ENCODE measurements around the gene ELFN1.

The ELFN1 gene

GRCh38 chr7:1651031-1651446 lies 19.0 kb upstream of the ELFN1 start:
- H2AFZ ChIP-seq (ENCODE audit: low read length, unreplicated experiment), result no peak overlapping the region
- no peaks in the 10 kb centered on the region for H3K36me3 ChIP-seq (ENCODE audit: insufficient read depth, low read length)
- H3K27me3 ChIP-seq (ENCODE audit: insufficient read depth, low read length), result peaks cover 41% of the 10 kb centered on the region
- H3K79me2 ChIP-seq (ENCODE audit: control insufficient read depth, insufficient read depth, low read length, unreplicated experiment), result no peaks in the 10 kb centered on the region
- no peak overlapping the region for H3K4me3 ChIP-seq (ENCODE audit: low read depth, low read length)
- no peak overlapping the region for H3K27ac ChIP-seq (ENCODE audit: low read depth, low read length)
- H3K4me1 ChIP-seq (ENCODE audit: control insufficient read depth, insufficient read depth, low read length, unreplicated experiment), result no peaks in the 10 kb centered on the region

DNA sequence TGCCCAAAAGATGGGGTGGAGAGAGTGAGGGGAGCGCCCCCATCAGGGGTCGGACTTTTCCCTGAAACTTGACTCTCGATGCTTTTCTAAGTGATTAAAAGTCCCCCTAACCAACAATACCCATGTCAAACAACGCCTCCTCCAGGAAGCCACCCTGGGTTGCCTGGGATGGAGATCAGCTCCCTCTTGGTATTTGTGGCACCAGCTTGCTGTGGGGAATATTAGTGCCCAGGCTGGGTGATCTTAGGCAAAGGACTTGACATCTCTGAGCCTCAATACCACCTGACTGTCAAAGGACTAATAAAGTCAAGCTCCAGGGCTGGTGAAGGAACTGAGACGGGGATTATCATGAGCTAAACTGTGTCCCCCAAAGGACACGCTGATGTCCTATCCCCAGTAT lies 18.2 kb upstream of the ELFN1 start:
- Histone ChIP-seq H2AFZ (ENCODE audit: low read length, unreplicated experiment) (no peak overlapping the region), H3K4me3 (ENCODE audit: low read depth, low read length) (no peak overlapping the region), H3K79me2 (ENCODE audit: control insufficient read depth, insufficient read depth, low read length, unreplicated experiment) (no peaks in the 10 kb centered on the region), H3K36me3 (ENCODE audit: insufficient read depth, low read length) (no peaks in the 10 kb centered on the region), H3K27me3 (ENCODE audit: insufficient read depth, low read length) (peaks cover 38% of the 10 kb centered on the region), H3K4me1 (ENCODE audit: control insufficient read depth, insufficient read depth, low read length, unreplicated experiment) (no peaks in the 10 kb centered on the region), H3K27ac (ENCODE audit: low read depth, low read length) (no peak overlapping the region)

GRCh38 chr7:1653500-1653899 lies 16.6 kb upstream of the ELFN1 start:
- H3K4me1 ChIP-seq (ENCODE audit: control insufficient read depth, insufficient read depth, low read length, unreplicated experiment), result no peaks in the 10 kb centered on the region
- no peak overlapping the region for H3K27ac ChIP-seq (ENCODE audit: low read depth, low read length)
- no peak overlapping the region for H3K4me3 ChIP-seq (ENCODE audit: low read depth, low read length)
- H3K27me3 ChIP-seq (ENCODE audit: insufficient read depth, low read length), result peaks cover 29% of the 10 kb centered on the region
- H3K79me2 ChIP-seq (ENCODE audit: control insufficient read depth, insufficient read depth, low read length, unreplicated experiment), result no peaks in the 10 kb centered on the region
- no peak overlapping the region for H2AFZ ChIP-seq (ENCODE audit: low read length, unreplicated experiment)
- H3K36me3 ChIP-seq (ENCODE audit: insufficient read depth, low read length), result no peaks in the 10 kb centered on the region

- Histone ChIP-seq H3K27ac (ENCODE audit: low read depth, low read length) (no peak overlapping the region), H3K27me3 (ENCODE audit: insufficient read depth, low read length) (peaks cover 23% of the 10 kb centered on the region), H2AFZ (ENCODE audit: low read length, unreplicated experiment) (no peak overlapping the region), H3K36me3 (ENCODE audit: insufficient read depth, low read length) (no peaks in the 10 kb centered on the region), H3K4me3 (ENCODE audit: low read depth, low read length) (no peak overlapping the region), H3K4me1 (ENCODE audit: control insufficient read depth, insufficient read depth, low read length, unreplicated experiment) (no peaks in the 10 kb centered on the region), H3K79me2 (ENCODE audit: control insufficient read depth, insufficient read depth, low read length, unreplicated experiment) (no peaks in the 10 kb centered on the region)
Measured at GRCh38 chr7:1654111-1654510, 16.0 kb upstream of the ELFN1 start.

GRCh38 chr7:1654738-1655475 lies 15.2 kb upstream of the ELFN1 start:
- Histone ChIP-seq H3K4me1 (ENCODE audit: control insufficient read depth, insufficient read depth, low read length, unreplicated experiment) (no peaks in the 10 kb centered on the region), H3K79me2 (ENCODE audit: control insufficient read depth, insufficient read depth, low read length, unreplicated experiment) (no peaks in the 10 kb centered on the region), H3K27me3 (ENCODE audit: insufficient read depth, low read length) (peaks cover 22% of the 10 kb centered on the region), H3K27ac (ENCODE audit: low read depth, low read length) (no peak overlapping the region), H3K36me3 (ENCODE audit: insufficient read depth, low read length) (no peaks in the 10 kb centered on the region), H2AFZ (ENCODE audit: low read length, unreplicated experiment) (no peak overlapping the region), H3K4me3 (ENCODE audit: low read depth, low read length) (no peak overlapping the region)

- Histone ChIP-seq H2AFZ (ENCODE audit: low read length, unreplicated experiment) (no peak overlapping the region), H3K36me3 (ENCODE audit: insufficient read depth, low read length) (no peaks in the 10 kb centered on the region), H3K79me2 (ENCODE audit: control insufficient read depth, insufficient read depth, low read length, unreplicated experiment) (no peaks in the 10 kb centered on the region), H3K27ac (ENCODE audit: low read depth, low read length) (no peak overlapping the region), H3K4me1 (ENCODE audit: control insufficient read depth, insufficient read depth, low read length, unreplicated experiment) (no peaks in the 10 kb centered on the region), H3K4me3 (ENCODE audit: low read depth, low read length) (no peak overlapping the region), H3K27me3 (ENCODE audit: insufficient read depth, low read length) (peaks cover 47% of the 10 kb centered on the region)
Measured at GRCh38 chr7:1659696-1660095, 10.4 kb upstream of the ELFN1 start.

- peaks cover 52% of the 10 kb centered on the region for H3K27me3 ChIP-seq (ENCODE audit: insufficient read depth, low read length)
Measured at GRCh38 chr7:1661461-1661860, 8.6 kb upstream of the ELFN1 start.

DNA sequence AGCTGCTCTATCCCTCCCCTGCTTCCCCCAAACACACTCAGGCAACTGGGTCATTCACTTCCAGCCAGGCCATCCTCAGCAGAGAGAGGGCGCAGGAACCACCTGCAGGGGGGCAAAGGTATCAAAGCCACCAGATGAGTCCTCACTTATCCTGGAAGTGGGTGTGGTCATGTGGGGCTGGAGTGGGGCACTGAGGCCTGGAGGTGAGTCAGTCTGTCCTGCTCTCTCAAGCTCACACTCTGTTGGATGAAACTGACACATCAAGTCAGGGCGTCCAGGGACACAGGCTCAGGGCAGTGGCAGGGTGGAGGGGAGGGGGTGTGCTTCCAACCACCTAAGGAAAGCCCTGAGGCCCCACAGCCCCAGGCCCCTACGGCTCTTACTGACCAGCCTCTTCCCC lies 8.0 kb upstream of the ELFN1 start:
- Histone ChIP-seq H3K4me1 (ENCODE audit: control insufficient read depth, insufficient read depth, low read length, unreplicated experiment) (peaks cover 3% of the 10 kb centered on the region), H3K36me3 (ENCODE audit: insufficient read depth, low read length) (no peaks in the 10 kb centered on the region), H3K27ac (ENCODE audit: low read depth, low read length) (no peak overlapping the region), H3K27me3 (ENCODE audit: insufficient read depth, low read length) (peaks cover 53% of the 10 kb centered on the region), H2AFZ (ENCODE audit: low read length, unreplicated experiment) (no peak overlapping the region), H3K4me3 (ENCODE audit: low read depth, low read length) (no peak overlapping the region), H3K79me2 (ENCODE audit: control insufficient read depth, insufficient read depth, low read length, unreplicated experiment) (no peaks in the 10 kb centered on the region)

More at GRCh38 chr7:1661461-1661860, 8.6 kb upstream of the ELFN1 start:
- peaks cover 3% of the 10 kb centered on the region for H3K4me1 ChIP-seq (ENCODE audit: control insufficient read depth, insufficient read depth, low read length, unreplicated experiment)
- H3K4me3 ChIP-seq (ENCODE audit: low read depth, low read length), result no peak overlapping the region
- H3K27ac ChIP-seq (ENCODE audit: low read depth, low read length), result no peak overlapping the region
- H2AFZ ChIP-seq (ENCODE audit: low read length, unreplicated experiment), result no peak overlapping the region
- no peaks in the 10 kb centered on the region for H3K79me2 ChIP-seq (ENCODE audit: control insufficient read depth, insufficient read depth, low read length, unreplicated experiment)
- H3K36me3 ChIP-seq (ENCODE audit: insufficient read depth, low read length), result no peaks in the 10 kb centered on the region

DNA sequence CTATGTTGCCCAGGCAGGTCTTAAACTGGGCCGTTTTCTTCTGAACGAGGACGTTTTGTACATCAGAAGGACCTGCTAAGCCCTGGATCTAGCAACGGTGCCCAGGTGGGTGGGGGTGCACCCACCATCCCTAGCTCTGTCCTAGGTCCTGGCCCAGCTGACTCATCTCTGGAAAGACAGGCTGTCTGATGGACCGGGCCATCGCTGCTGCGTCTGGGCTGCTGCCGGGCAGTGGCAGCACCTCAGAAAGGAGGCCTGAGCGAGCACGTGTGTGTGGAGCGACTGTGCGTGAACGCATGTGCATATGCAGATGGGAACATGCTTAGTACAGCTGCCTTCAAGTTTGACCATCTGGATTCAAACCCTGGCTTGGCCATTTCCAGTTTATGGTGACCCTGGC lies 7.3 kb upstream of the ELFN1 start:
- no peak overlapping the region for H2AFZ ChIP-seq (ENCODE audit: low read length, unreplicated experiment)
- no peak overlapping the region for H3K4me3 ChIP-seq (ENCODE audit: low read depth, low read length)
- H3K27ac ChIP-seq (ENCODE audit: low read depth, low read length), result no peak overlapping the region
- no peaks in the 10 kb centered on the region for H3K36me3 ChIP-seq (ENCODE audit: insufficient read depth, low read length)
- H3K27me3 ChIP-seq (ENCODE audit: insufficient read depth, low read length), result peaks cover 56% of the 10 kb centered on the region
- peaks cover 3% of the 10 kb centered on the region for H3K4me1 ChIP-seq (ENCODE audit: control insufficient read depth, insufficient read depth, low read length, unreplicated experiment)
- no peaks in the 10 kb centered on the region for H3K79me2 ChIP-seq (ENCODE audit: control insufficient read depth, insufficient read depth, low read length, unreplicated experiment)

DNA sequence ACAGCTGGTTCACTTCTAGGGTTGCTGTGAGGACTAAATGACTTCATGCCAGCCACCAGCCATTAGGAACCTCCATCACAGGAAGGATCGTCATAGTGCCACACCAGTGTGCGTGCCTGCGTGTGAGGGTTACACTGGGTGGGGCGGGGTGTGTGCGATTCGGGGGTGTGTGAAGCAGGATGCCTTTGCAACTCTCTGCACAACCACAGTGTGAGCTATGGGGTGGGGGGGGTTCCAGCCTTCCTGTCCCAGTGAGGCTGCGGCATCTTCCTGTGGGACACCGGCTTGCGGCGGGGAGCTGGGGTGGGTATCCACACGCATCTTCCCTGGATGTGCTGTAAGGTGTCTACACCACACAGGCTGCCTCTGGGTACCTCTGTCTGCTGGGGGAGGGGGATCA lies 6.9 kb upstream of the ELFN1 start:
- H2AFZ ChIP-seq (ENCODE audit: low read length, unreplicated experiment), result no peak overlapping the region
- no peak overlapping the region for H3K27ac ChIP-seq (ENCODE audit: low read depth, low read length)
- H3K36me3 ChIP-seq (ENCODE audit: insufficient read depth, low read length), result no peaks in the 10 kb centered on the region
- H3K4me3 ChIP-seq (ENCODE audit: low read depth, low read length), result no peak overlapping the region
- peaks cover 58% of the 10 kb centered on the region for H3K27me3 ChIP-seq (ENCODE audit: insufficient read depth, low read length)
- peaks cover 3% of the 10 kb centered on the region for H3K4me1 ChIP-seq (ENCODE audit: control insufficient read depth, insufficient read depth, low read length, unreplicated experiment)
- no peaks in the 10 kb centered on the region for H3K79me2 ChIP-seq (ENCODE audit: control insufficient read depth, insufficient read depth, low read length, unreplicated experiment)

GRCh38 chr7:1663857-1664651 lies 6.0 kb upstream of the ELFN1 start:
- Histone ChIP-seq H2AFZ (ENCODE audit: low read length, unreplicated experiment) (no peak overlapping the region), H3K79me2 (ENCODE audit: control insufficient read depth, insufficient read depth, low read length, unreplicated experiment) (no peaks in the 10 kb centered on the region), H3K36me3 (ENCODE audit: insufficient read depth, low read length) (no peaks in the 10 kb centered on the region), H3K4me1 (ENCODE audit: control insufficient read depth, insufficient read depth, low read length, unreplicated experiment) (peaks cover 3% of the 10 kb centered on the region), H3K4me3 (ENCODE audit: low read depth, low read length) (peak overlapping the region; percentile 75), H3K27me3 (ENCODE audit: insufficient read depth, low read length) (peaks cover 66% of the 10 kb centered on the region), H3K27ac (ENCODE audit: low read depth, low read length) (no peak overlapping the region)
